Urothelium cell line (cell line): ENCODE data around the gene TIMD4.
"Not testable (repeated sequence)": the region's sequence is repeated elsewhere in the genome, so short reads cannot be mapped to it uniquely, and the experiment has no call there.

Experiments used
- DNase-seq: peaks from one replicate; pipeline ENCODE4 v3.0.0; 2011; ENCODE audit warnings: low spot score, mixed read lengths
- FAIRE-seq: peaks from 2 replicates; lab custom pipeline; 2011; peaks lifted over from hg19 to GRCh38; lab: Jason Lieb, UNC

Gene TIMD4

GRCh38 chr5:156963125-156963524 lies at the start of gene TIMD4:
Gene TIMD4, minus strand, starts transcription at chr5:156963226. Its CDS starts 28 bp downstream, at chr5:156963198.
- FAIRE-seq (no peak), DNase-seq (no peak)

GRCh38 chr5:157006262-157006661 lies 43.2 kb upstream of the TIMD4 start:
- DNase-seq (no peak), FAIRE-seq (no peak)

DNA sequence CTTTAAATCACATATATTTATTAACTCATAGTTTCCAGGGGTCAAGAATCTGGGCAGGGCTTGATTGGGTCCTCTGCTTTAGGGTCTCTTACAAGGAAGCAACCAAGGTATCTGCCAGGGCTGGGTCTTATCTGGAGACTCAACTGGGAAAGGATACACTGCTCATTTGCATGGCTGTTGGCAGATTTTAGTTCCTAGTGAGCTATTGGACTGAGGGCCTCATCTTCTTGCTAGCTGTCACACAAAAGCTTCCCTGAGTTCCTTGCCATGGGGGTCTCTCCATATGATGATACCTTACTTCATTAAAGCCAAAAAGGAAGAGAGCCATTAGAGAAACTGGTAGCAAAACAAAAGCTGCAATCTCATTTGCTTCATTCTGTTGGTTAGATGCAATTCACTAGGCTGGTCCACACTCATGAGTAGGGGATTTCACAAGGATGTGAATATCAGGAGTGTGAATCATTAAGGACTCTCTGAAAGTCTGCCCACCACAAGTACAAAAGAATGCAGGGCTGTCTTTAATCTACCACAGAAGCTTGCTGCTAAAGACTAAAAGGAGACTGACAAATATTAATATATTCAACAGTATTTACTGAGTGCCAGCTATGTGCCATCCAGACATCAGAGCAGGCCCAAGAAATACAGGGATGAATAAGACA lies 42.0 kb upstream of the TIMD4 start:
- DNase-seq (peak; percentile 38), FAIRE-seq (no peak)

DNA sequence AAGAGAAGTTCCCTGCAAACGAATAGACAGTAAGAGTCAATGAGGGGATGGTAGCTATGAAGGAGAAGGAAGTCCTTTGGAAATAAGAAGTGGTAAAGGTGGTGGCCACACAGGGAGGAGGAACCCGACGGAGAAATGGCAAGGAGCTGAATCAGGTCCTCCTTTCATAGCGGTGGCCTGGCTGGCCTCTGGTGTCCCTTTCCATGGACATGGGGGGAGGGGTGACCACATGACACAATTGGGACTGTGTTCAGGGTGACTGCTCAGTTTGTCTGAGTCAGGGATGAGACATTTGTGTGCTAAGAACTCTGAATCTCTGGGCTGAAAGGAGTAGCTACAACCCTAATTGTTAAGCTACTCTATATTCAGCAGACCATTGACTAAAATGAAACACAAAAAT lies 28.7 kb upstream of the TIMD4 start:
- DNase-seq (peak; percentile 15), FAIRE-seq (no peak)

GRCh38 chr5:156984064-156984463 lies 21.0 kb upstream of the TIMD4 start:
- DNase-seq (no peak), FAIRE-seq (no peak)

GRCh38 chr5:156981481-156981880 lies 18.5 kb upstream of the TIMD4 start:
- FAIRE-seq (no peak), DNase-seq (no peak)

DNA sequence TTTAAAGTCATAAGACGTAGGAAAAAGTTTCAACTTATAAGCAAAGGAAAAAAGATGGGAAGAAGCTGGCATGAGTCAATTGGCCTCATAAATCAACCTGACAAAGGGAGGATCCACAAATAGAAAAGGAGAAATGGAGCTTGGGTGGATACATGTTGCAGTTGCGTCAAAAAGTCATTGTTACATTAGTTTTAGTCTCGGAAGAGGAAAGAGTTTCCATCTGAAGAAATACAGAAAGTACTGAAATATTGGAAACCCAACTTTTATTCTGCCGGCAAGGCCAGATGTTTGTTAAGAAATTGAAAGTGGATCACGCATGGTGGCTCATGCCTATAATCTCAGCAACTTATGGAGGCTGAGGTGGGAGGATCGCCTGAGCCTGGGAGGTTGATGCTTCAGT lies 11.3 kb upstream of the TIMD4 start:
- DNase-seq (no peak), FAIRE-seq (no peak)

GRCh38 chr5:156971848-156972525 lies 9.0 kb upstream of the TIMD4 start:
- no peak for DNase-seq
- no peak for FAIRE-seq

- DNase-seq, result no peak
These were observed 8.4 kb upstream of the TIMD4 start for GRCh38 chr5:156971415-156971814.

DNA sequence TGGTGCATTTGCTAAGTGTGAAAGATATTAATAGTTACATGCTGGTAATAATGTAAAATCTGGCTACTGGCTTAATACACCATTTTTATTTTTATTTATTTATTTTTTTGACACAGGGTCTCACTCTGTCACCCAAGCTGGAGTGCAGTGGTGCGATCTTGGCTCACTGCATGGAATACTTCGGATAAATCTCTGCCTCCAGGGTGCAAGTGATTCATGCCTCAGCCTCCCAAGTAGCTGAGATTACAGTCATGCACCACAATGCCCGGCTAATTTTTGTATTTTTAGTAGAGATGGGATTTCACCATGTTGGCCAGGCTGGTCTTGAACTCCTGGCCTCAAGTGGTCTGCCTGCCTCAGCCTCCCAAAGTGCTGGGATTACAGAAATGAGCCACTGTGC lies 4.4 kb upstream of the TIMD4 start:
- not testable (repeated sequence) for FAIRE-seq, DNase-seq

More at GRCh38 chr5:156971415-156971814, 8.4 kb upstream of the TIMD4 start:
- no peak for FAIRE-seq

DNA sequence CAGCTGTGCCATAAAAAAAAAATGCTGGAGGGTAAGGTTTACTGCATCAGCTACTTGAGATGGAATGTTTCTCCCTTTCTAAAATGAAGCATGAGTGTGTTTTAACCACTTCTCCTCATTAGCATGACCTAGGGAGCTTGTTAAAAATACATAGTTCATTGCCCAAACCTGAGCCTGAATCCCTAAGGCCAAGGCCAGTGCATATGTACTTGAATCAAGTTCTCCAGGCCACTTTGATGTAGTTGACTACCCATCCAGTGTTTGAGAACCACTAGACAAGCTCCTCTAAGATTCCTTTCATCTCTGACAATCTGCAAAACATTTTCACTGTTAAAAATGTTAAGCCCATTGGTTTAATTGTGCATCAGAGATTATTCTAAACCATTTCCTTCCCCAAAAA lies 6.7 kb downstream of the TIMD4 start:
- FAIRE-seq (no peak), DNase-seq (no peak)

- no peak for FAIRE-seq
These were observed 11.7 kb downstream of the TIMD4 start for GRCh38 chr5:156951359-156951758.

DNA sequence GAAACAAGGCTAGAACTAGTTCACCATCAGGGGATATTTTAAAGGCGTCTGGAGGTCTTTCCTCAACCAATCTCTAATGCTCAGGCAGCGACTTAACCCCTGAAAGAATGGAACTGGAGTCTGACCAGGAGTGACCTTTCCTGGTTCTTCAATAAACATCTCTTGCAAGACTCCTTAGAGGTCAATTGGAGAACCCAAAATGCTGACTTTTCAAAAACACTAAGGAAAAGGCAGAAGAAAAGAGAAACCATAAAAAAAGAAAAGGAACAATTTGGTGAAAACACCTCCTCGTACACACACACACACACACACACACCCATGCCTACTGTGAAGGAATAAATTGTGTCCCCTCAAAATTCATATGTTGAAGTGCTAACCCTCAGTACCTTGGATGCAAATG lies 12.3 kb downstream of the TIMD4 start:
- FAIRE-seq (no peak), DNase-seq (no peak)

More at GRCh38 chr5:156951359-156951758, 11.7 kb downstream of the TIMD4 start:
- no peak for DNase-seq

GRCh38 chr5:156949424-156949823 lies 13.6 kb downstream of the TIMD4 start:
- no peak for DNase-seq
- no peak for FAIRE-seq

- DNase-seq (no peak), FAIRE-seq (no peak)
These were observed 15.1 kb downstream of the TIMD4 start for GRCh38 chr5:156947925-156948324.

DNA sequence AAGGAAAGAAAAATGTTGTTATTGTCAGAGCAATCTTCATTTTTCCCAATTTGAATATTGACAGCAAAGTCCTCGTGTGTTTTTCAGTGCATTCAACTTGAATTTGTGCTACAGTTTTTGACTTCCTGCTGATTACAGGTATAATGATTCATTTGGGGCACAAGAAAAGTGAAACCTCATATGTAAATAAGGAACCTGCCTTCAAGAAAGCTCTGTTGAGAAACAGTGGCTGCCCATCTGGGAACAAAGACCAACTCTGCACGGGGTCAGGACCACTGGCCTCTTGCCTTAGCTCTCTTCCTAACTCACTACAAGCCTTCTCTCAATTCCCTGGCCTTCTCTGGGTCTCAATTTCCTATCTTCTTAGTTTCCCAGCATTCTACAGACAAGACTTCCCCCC lies 21.0 kb downstream of the TIMD4 start:
- no peak for FAIRE-seq

DNA sequence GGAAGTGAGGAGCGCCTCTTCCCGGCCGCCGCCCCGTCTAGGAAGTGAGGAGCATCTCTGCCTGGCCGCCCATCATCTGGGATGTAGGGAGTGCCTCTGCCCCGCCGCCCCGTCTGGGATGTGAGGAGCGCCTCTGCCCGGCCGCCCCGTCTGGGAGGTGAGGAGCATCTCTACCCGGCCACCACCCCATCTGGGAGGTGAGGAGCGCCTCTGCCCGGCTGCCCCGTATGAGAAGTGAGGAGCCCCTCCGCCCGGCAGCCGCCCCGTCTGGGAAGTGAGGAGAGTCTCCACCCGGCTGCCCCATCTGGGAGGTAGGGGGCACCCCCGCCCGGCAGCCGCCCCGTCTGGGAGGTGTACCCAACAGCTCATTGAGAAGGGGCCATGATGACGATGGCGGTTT lies 22.6 kb downstream of the TIMD4 start:
- not testable (repeated sequence) for FAIRE-seq, DNase-seq

More for the DNA sequence above, 21.0 kb downstream of the TIMD4 start:
- no peak for DNase-seq

- FAIRE-seq (no peak), DNase-seq (no peak)
These were observed 26.1 kb downstream of the TIMD4 start for GRCh38 chr5:156936972-156937371.

GRCh38 chr5:156934450-156935211 lies 28.4 kb downstream of the TIMD4 start:
- FAIRE-seq (no peak), DNase-seq (no peak)

- no peak for DNase-seq
- FAIRE-seq, result no peak
These were observed 33.6 kb downstream of the TIMD4 start for GRCh38 chr5:156929366-156929948.

- FAIRE-seq (no peak), DNase-seq (no peak)
These were observed 35.5 kb downstream of the TIMD4 start for GRCh38 chr5:156927545-156927944.
